Right forelimb (tissue), 1 donor: ENCODE data around the gene RBM7.

Experiments
- DNase-seq: peaks from one replicate; pipeline ENCODE4 v3.0.0-alpha.2; 2018

RBM7 gene, protein sequence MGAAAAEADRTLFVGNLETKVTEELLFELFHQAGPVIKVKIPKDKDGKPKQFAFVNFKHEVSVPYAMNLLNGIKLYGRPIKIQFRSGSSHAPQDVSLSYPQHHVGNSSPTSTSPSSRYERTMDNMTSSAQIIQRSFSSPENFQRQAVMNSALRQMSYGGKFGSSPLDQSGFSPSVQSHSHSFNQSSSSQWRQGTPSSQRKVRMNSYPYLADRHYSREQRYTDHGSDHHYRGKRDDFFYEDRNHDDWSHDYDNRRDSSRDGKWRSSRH

DNA sequence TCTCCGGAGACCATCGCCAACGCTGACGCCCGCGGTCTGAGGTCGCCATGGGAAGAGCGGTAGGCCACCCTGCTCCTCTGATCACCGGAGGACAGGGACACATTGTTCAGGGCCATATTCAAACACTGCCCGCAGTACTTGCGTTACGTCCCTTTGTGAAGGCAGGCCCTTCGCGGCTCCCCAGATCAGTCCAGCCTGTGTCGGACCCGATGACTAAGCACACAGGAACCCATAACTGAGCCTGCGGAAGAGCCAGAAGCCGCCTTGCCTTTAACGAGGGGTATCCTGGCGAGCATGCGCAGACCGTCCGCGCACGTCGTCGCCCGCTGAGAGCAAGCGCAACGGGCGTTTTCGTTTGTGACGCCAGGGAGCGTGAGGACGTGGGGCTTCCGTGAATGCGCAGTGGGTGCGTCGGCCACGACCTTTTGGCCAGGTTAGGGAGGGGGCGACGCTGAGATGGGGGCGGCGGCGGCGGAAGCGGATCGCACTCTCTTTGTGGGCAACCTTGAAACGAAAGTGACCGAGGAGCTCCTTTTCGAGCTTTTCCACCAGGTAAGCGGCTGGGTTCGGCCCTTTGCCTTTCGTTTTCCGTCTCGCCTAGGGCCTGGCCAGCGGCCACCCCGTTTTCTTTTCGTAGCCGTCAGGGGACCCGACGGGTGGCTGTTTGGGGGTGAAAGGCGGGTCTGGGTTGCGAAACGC, at the start of gene RBM7, which contains the start of gene C11orf71:
RBM7 (plus strand) TSS at position 451 of the 699 bp plus-strand sequence; CDS start at position 457, 6 bp downstream.
C11orf71 (minus strand) TSS at position 296 of the 699 bp plus-strand sequence; CDS start at position 116, 180 bp downstream.
- peak; percentile 98 for DNase-seq

- no peak for DNase-seq
Observed at GRCh38 chr11:114353443-114353842, 47.0 kb upstream of the RBM7 start.

DNA sequence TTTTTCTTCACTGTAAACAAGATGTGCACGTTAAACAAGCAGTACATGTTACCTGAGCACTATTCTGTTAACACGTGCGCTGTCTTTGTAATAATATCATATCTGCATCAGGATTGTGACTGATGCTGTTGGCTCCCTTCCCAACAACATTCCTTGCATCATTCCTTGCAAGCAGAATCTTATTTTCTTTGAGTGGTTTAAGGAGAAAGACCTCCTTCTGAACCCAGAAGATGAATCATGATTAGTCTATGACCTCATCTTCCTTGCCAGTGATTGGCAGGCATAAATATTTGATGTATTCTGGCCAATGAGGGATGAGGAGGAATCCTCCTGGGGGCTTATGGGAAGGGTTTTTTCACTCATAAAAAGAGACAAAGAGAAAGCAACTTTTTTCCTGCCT, 46.4 kb upstream of the RBM7 start:
- DNase-seq, result no peak

DNA sequence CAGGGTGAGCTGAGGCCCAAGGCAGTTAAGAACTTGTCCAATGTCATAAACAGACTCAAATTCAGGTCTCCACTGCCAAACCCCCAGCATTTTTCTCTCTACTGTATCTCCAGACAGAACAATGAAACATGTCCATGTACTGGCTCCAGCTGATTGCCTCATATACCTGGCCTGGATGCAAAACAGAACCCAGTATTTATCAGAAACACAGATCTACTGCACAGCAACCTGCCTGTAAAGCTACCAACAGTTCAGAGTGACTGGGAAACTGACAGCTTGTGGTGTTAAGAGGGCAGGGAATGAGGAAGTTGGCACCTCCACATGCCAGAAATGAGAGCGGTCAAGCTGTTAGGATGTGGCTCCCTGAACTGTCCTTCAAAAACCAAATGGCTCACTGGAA, 41.8 kb upstream of the RBM7 start:
- DNase-seq, result no peak

DNA sequence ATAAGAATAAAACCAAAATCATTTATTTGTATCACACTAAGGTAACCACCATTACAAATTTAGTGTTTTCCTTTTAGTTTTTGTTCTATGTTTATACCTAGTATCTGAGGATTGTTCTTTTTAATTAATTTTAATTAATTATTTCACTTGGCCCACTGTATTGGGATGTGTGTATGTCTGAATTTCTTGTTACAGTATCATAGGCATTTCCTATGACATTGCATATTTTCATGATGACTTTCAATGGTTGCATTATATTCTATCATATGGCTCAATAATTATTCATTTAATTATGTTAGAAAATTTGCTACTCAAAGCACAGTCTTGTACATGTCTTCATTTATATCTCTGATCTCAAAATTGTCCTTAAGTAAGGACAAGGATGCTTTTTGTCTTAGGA, 41.1 kb upstream of the RBM7 start:
- DNase-seq, result no peak

- DNase-seq, result no peak
Observed at GRCh38 chr11:114362326-114362725, 38.1 kb upstream of the RBM7 start.

DNA sequence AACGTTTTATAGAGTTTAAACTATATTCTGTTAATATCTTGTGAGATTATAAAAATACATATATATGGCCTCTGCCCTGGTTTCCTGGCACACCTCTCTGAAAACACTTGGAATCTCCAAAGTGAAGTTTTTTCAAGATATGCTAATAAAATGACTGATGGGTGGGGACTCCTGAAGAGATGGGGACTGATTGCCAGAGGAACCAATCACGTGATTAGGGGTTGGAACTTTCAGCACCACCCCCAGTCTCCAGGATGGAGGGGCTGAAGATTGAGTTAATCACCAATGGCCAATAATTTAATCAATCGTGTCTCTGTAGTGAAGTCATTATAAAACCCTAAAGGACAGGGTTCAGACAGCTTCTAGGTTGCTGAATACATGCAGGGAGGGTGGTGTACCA, 37.5 kb upstream of the RBM7 start:
- no peak for DNase-seq

- no peak for DNase-seq
Observed at GRCh38 chr11:114366331-114367243, 33.9 kb upstream of the RBM7 start.

GRCh38 chr11:114367244-114367957, 33.1 kb upstream of the RBM7 start:
- DNase-seq, result no peak

- no peak for DNase-seq
Observed at GRCh38 chr11:114368918-114369680, 31.4 kb upstream of the RBM7 start.

GRCh38 chr11:114375052-114375451, 25.4 kb upstream of the RBM7 start:
- DNase-seq, result no peak

GRCh38 chr11:114377612-114378267, 22.7 kb upstream of the RBM7 start:
- no peak for DNase-seq

GRCh38 chr11:114379394-114380069, 20.9 kb upstream of the RBM7 start:
- DNase-seq, result no peak

DNA sequence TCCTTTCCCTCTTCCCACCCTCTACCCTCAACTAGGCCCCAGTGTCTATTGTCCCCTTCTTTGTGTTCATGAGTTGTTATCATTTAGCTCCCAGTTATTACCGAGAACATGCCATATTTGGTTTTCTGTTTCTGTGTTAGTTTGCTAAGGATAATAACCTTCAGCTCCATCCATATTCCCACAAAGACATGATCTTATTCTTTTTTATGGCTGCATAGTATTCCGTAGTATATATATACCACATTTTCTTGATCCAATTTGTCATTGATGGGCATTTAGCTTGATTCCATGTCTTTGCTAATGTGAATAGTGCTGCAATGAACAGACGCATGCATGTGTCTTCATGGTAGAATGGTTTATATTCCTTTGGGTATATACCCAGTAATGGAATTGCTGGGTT, 18.0 kb upstream of the RBM7 start:
- no peak for DNase-seq

DNA sequence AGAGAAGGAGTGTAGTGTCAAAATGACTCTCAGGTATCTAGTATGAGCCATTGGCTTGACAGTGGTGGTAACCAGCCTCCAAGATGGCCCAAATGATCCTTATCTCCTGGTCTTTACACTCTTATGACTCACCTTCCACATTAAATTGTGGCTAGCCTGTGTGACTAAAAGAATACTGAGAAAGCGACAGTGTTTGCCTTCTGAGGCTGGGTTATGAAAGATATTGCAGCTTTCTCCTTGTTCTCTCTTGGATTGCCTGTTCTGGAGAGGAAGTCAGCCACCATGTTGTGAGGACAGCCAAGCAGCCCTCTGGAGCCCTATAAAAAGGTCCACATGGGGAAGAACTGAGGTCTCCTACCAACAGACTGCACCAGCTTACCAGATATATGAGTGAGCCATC, 16.0 kb upstream of the RBM7 start:
- no peak for DNase-seq

- DNase-seq, result no peak
Observed at GRCh38 chr11:114386131-114386530, 14.3 kb upstream of the RBM7 start.

GRCh38 chr11:114386545-114386944, 13.9 kb upstream of the RBM7 start:
- no peak for DNase-seq

GRCh38 chr11:114392735-114393667, 7.5 kb upstream of the RBM7 start:
- no peak for DNase-seq

DNA sequence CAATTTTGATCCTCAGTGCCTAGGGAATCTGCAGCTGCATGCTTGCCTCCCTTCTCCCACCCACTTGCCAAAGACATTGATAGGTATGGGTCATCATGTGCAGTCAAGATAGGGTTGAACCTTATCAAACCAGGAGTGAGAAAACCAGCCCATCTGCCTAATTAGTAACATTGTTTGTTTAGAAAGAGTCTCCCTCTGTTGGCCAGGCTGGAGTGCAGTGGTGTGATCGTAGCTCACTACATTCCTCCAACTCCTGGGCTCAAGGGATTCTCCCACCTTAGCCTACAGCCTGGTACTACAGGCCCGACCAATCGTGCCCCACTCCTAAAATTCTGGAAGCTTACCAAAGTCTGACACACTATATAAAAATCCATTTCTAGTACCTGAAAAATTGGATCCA, 4.7 kb upstream of the RBM7 start:
- DNase-seq, result no peak

DNA sequence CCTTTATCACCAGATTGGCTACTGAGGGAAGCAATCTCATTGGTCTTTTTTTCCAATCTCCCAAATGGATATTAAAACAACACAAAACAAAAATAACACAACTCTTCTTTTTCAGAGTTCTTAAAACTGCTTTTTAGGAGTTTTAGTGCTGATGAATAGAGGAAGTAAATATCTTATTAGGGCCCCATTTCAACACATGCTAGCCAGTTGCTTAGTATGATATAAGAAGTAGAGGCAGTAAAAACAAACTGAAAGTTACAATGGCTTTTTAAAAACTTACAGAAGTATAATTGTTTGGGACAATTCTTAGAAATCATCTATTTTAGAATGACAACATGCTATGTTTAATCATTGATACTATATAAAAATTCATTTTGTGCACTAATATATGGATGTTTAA, 3.5 kb upstream of the RBM7 start:
- no peak for DNase-seq
